ENCODE measurements around the gene GLOD4.
"Not testable (repeated sequence)": the region's sequence is repeated elsewhere in the genome, so short reads cannot be mapped to it uniquely, and the experiment has no call there.

Gene GLOD4

GRCh38 chr17:801660-802059, 19.6 kb upstream of the GLOD4 start:
- no peak for DNase-seq

GRCh38 chr17:800446-801242, 18.6 kb upstream of the GLOD4 start:
- no peak for DNase-seq

DNA sequence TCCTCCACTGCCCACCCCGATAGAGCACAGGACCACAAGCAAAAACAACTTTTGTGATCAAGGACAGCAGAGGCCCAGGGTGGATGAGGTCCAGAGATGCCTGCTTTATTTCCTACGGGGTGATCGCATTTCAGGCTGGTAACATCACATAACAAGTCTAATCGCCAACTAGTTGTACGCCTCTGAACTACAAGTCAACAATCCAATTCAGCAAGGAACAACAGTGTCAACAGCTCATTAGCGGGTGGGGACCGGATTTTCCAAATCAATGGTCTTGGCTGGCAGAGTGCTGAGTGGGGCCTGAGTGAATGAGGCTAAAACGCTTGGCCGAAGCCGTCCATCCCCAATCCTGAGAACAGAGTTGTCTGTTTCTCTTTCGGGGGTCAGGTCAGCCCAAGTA, 17.2 kb upstream of the GLOD4 start:
- DNase-seq: no peak

GRCh38 chr17:798246-798645, 16.2 kb upstream of the GLOD4 start:
- no peak for DNase-seq

- no peak for DNase-seq
Measured at GRCh38 chr17:797236-797840, 15.3 kb upstream of the GLOD4 start.

- no peak for DNase-seq
Measured at GRCh38 chr17:796609-797008, 14.5 kb upstream of the GLOD4 start.

DNA sequence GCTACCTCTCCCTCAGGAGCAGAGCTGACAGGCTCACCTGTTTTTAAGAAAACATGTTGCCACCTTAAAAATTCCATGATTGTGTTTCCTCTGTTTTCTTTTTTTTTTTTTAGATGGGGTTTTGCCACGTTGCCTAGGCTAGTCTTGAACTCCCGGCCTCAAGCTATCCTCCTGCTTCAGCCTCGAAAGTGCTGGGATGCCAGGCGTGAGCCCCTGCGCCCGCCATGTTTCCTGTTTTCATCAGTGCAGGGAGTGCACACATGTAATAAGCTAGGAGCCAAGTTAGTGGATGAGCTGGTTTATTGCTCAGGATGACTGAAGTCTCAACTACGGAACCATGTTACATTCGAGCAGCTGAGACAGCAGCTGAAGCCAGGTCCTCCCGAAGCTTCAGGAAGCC, 13.6 kb upstream of the GLOD4 start:
- DNase-seq: no peak

DNA sequence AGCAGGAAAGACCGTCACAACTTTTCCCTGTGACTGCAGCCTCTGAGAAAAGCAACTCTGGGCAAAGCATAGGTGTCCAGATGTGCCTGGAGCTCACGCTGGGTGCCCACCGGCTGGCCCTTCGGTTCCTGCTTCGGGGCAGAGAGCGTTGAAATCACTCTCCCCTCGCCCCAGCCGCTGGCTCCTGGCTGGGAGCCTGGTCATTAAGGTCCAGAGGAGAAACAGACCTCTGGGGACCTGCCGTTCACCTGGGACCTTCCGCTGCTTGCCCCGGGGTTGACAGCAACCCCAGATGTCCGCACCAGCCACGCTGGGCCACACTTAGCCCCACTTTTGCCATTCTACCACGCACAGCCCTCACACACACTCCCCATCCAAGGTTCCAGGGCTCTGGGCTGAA, 13.2 kb upstream of the GLOD4 start:
- no peak for DNase-seq

DNA sequence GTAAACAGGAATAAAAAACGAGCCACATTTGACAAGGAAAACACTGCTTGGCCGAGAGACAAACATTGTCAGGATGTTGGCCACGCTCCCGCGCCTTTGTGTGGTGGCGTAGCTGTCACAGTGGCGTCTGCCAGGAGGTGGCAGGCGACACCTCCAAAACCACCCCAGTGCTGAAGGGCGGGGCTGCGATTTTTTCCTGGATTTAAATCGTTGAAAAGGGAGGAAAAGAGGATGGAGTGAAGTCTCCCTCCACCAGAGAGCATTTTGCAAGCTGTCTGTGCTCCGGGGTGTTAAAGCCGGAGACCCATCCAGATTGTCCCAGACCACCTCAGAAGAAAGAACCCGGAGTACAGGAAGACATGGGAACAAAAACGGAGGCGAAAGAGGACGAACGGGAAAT, 12.8 kb upstream of the GLOD4 start:
- DNase-seq: peak; percentile 66

GRCh38 chr17:792277-792676, 10.2 kb upstream of the GLOD4 start:
- no peak for DNase-seq

GRCh38 chr17:791829-792228, 9.7 kb upstream of the GLOD4 start:
- DNase-seq: no peak

DNA sequence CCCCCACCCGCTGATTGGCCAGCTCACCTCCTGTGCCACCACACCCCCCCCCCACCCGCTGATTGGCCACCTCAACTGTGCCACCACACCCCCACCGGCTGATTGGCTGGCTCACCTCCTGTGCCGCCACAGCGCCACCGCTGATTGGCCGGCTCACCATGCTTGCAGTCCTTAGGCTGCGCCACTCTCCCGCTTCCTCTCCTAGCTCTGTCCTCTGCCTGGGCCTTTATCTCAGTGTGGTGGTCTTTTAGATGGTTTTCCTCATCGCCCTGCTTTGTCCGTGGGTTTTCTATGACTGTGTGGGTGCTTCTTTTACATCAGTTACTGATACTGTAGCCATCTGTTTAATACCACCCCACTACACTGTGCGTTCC, 8.8 kb upstream of the GLOD4 start:
- DNase-seq: not testable (repeated sequence)

DNA sequence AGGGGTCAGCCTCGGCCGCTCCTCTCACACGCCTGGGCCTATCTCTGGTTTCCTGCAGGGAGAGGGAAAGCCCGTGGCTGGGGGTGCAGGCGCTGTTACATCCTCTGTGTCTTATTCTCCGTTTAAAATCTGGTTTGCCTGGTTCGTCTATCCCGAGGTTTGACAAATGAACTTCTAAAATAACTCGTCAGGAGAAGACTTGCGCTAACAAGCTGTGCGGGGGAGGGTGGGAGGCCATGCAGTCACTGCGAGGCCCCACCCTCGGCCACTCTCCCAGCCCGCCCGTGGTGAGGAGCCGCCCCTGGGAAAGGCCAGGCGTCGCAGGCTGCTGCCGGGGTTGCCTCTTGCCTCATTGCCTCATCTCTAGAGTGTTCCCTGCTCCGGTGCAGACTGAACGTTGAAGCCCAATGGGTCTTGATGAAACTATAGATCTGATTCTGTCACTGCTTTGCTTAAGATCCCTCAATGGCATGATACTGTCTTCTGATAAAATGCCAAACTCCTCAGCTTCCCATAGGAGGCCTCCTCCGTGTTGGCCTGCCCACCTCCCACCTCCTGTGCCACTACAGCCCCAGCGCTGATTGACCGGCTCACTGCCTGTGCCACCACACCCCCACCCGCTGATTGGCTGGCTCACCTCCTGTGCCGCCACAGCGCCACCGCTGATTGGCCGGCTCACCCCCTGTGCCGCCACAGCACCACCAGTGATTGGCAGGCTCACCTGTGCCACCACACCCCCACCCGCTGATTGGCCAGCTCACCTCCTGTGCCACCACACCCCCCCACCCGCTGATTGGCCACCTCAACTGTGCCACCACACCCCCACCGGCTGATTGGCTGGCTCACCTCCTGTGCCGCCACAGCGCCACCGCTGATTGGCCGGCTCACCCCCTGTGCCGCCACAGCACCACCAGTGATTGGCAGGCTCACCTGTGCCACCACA, 8.1 kb upstream of the GLOD4 start:
- DNase-seq: not testable (repeated sequence)

DNA sequence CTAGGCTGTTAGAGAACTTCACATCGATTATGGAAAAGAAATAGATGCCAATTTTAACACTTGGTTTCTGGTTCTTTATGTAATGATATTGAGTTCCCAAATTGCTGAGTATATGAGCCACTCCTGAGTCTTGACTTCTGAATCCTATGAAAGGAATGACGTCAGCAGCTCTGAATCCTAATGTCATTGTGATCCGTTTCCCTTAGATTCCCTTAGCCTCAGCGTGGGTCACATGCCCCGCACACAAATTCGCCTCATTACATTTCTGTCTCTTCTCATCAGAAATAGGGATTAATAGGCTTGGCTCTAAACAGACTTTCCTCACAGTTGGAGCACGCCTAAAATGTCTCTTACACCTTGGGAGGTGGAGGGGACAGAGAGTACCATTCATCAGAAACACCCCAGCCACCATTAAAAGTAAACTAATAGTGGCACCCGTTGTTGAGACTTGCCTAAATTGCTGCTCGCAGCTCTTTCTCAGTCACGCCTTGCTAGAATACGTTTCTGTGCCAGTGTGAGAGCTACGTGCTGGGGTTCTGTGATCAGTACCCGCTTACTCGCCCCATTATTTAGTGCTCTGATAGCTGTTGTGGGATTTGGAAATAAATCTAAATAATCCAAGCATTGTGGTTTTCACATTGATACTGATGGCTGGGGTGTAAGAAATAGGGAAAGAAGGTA, 7.2 kb upstream of the GLOD4 start:
- no peak for DNase-seq

- no peak for DNase-seq
Measured at GRCh38 chr17:788551-788950, 6.5 kb upstream of the GLOD4 start.

GRCh38 chr17:787641-788221, 5.7 kb upstream of the GLOD4 start:
- no peak for DNase-seq

- DNase-seq: not testable (repeated sequence)
Measured at GRCh38 chr17:785901-786300, 3.8 kb upstream of the GLOD4 start.

GRCh38 chr17:784143-784542, 2.1 kb upstream of the GLOD4 start:
- DNase-seq: no peak

DNA sequence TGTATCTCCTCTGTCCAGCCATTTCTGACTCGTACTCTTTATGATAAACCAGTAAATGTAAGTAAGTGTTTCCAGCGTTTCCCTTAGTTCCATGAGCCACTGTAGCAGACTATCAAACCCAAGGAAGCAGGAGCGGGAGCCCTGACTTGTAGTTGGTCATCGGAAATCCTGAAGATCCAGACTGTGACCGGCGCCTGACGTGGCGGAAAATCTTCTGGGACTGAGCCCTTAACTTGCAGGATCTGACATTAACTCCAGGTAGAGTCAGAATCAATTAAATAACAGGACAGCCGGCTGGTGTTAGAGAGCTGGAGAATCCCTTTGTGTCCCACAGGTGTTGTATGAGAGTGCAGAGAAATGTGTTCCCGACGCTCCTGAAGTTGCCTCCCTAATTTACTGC, 4.0 kb downstream of the GLOD4 start:
- no peak for DNase-seq

DNA sequence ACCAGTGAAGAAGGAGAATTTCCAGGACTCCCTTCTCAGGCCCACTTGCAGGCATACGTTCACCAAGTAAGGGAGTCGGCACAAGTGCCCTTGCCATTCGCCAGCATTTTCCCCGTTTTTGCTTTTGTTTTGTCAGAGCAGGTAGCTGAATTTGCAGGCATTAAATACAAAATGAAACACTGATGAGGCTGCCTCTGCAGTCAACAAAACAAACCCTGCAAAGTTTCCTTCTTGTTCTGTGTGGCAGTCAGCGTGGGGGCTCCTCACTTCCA, 7.8 kb downstream of the GLOD4 start:
- DNase-seq: no peak

DNA sequence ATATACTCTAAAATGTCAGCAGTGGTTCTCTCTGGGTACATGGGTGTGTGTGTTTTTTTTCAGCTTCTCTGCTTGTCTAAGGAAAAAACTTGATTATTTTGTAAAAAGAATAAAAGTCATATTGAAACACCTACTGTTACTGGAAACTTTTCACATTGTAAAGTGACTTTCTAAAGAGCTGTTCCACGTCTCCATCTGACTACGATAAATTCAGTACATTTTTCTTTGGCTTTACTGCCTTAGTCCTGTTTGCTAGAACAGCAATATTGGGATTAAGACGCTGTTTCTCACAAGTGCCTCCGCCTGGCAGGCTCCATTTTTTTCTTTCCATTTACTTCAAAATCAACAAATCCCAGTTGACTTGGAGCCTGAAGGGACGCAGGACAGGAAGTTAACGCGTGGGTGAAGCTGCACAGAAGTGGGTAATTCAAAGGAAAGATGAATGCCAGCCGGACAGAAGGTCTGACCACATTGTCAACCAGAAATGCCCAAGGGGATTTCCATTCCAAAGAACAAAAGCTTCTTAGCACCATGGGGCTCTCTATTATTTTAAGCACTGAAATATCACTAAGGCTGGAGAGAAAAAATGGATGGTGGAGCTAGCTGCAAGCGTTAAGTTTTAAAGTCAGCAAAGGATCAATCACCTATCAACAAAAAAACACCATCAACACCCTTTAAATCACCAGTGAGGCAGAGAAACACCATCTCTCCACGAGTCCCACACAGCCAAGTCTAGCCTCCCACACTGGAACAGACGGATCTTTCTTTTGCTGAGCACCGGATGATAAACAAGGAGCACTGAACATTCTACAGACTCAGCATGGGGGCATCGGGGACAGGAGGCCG, 8.4 kb downstream of the GLOD4 start:
- DNase-seq: no peak

DNA sequence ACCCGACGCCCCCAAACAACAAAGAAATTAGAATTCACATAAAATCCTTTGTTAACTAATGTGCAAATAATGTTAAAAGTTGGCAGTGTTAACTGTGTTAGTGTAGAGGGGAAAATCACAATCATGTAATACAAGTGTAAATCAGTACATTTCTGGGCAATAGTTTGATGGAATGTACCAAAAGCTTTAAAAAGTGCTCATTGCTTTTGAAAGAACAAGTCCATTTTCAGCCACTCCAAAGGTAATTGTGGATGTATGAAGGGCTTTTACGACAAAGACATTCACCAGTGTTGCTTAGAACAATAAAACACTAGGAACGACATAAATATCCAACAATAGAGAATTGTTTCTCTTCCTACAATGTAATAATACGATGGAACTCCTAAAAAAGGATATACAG, 9.1 kb downstream of the GLOD4 start:
- DNase-seq: no peak
